Kidney (tissue), 14 donors: ENCODE measurements around the gene JAM3. TPM values are rescaled to one million over a fixed set of nuclear protein-coding genes. Genes with fewer than 3 reads are reported as not detected.
A peak's percentile ranks its signal among the peaks of the same experiment; 100 is the strongest.

Experiments
- DNase-seq, 5 donors: peaks; one replicate each; pipeline ENCODE4 v3.0.0-alpha.2; 2013 to 2020
- FAIRE-seq: peaks from 2 replicates; lab custom pipeline; 2012; peaks lifted over from hg19 to GRCh38; lab: Jason Lieb, UNC
- H3K27ac ChIP-seq, 2 donors: one replicate each; pipeline ENCODE4 v1.7.0; 2013; ENCODE audit warnings: low read depth in 2 of 2, low read length in 2 of 2, inconsistent platforms in 1 of 2
- H3K27me3 ChIP-seq: one replicate; pipeline ENCODE4 v1.7.1; 2013; ENCODE audit warnings: low read length, inconsistent platforms; ENCODE audit not compliant: control insufficient read depth, insufficient read depth
- H3K36me3 ChIP-seq, 3 donors: one replicate each; pipeline versions ENCODE4 v1.7.0 to v1.7.1; 2013; ENCODE audit warnings: low read length in 3 of 3, control low read depth in 1 of 3, inconsistent platforms in 1 of 3; ENCODE audit not compliant: insufficient read depth in 3 of 3, control insufficient read depth in 2 of 3
- H3K4me1 ChIP-seq, 3 donors: one replicate each; pipeline versions ENCODE4 v1.7.0 to v1.7.1; 2013; ENCODE audit warnings: low read length in 3 of 3, inconsistent platforms in 1 of 3, low read depth in 1 of 3; ENCODE audit not compliant: control insufficient read depth in 2 of 3, insufficient read depth in 2 of 3
- H3K4me3 ChIP-seq, 3 donors: one replicate each; pipeline versions ENCODE4 v1.7.0 to v1.8.1; 2013; ENCODE audit warnings: low read length in 3 of 3, control low read depth in 1 of 3, inconsistent platforms in 1 of 3
- H3K9ac ChIP-seq, 3 donors: one replicate each; pipeline versions ENCODE4 v1.7.0 to v1.7.1; 2013; ENCODE audit warnings: low read length in 3 of 3, control low read depth in 1 of 3, inconsistent platforms in 1 of 3
- H3K9me3 ChIP-seq, 3 donors: one replicate each; pipeline versions ENCODE4 v1.7.0 to v1.7.1; 2013; ENCODE audit warnings: low read length in 3 of 3, control low read depth in 1 of 3, inconsistent platforms in 1 of 3; ENCODE audit not compliant: control insufficient read depth in 2 of 3, insufficient read depth in 1 of 3
- CTCF ChIP-seq: IDR thresholded peaks from 3 replicates; pipeline ENCODE4 v1.5.1; 2012; ENCODE audit warnings: mild to moderate bottlenecking, moderate library complexity, borderline replicate concordance; ENCODE audit not compliant: insufficient read depth; ENCODE audit errors: extremely low read depth
- intact Hi-C: fragments of 100-400 bp; cut with DNase I; formaldehyde crosslinking; loops from one replicate; pipeline ENCODE4 v1.11.1; 2022
- polyA plus RNA-seq: library from polyadenylated mRNA; stranded (reverse); fragments of 350-450 nt; fragmentation: Illumina TruSeq; extraction: RNeasy Lipid Tissue Mini Kit (QIAGEN cat#74804); gene quantifications from one replicate; pipeline ENCODE4 v1.2.3, GENCODE V29; 2014; ENCODE audit warnings: low read depth, low replicate concordance; ENCODE audit not compliant: insufficient read depth
- total RNA-seq: library from RNA; stranded (reverse); fragmentation: NEBNext Ultra II Directional; extraction: Animal tissue kit (Norgen Biotek cat#: 25700); gene quantifications from one replicate; pipeline ENCODE4 v1.2.1, GENCODE V29; 2021
- donor health status: control.
- donor health status: control.
- donor health status: control.
- donor health status: control.
- donor health status: control.
- donor health status: DM: yes; HTN: yes; CAD: no.
- donor health status: Normal renal cell carcinoma (clear cell type).

JAM3 gene
- total and polyA plus RNA-seq, 2 donors from 2014 or later: 13.3 to 19.5 TPM

GRCh38 chr11:134047586-134047999 is 21.3 kb upstream of the JAM3 start:
- Histone ChIP-seq H3K9ac (no peak overlapping the region), H3K4me3 (no peak overlapping the region), H3K4me1 (peaks cover 0 to 4% (median 0%) of the 10 kb centered on the region in 3 donors), H3K27me3 (no peaks in the 10 kb centered on the region), H3K36me3 (no peaks in the 10 kb centered on the region), H3K27ac (no peak overlapping the region), H3K9me3 (no peaks in the 10 kb centered on the region)
- no peak for FAIRE-seq
- TF ChIP-seq CTCF: no peak
- intact Hi-C loops: no loop called here
- DNase-seq: peak in 1 of 5 donors; percentile 29

- Histone ChIP-seq H3K9me3 (no peaks in the 10 kb centered on the region), H3K4me3 (no peak overlapping the region), H3K27ac (no peak overlapping the region), H3K9ac (no peak overlapping the region), H3K4me1 (peaks cover 0 to 4% (median 0%) of the 10 kb centered on the region in 3 donors), H3K36me3 (no peaks in the 10 kb centered on the region), H3K27me3 (no peaks in the 10 kb centered on the region)
- DNase-seq (peak in 1 of 5 donors; percentile 22), FAIRE-seq (no peak)
- no peak for TF ChIP-seq CTCF
- intact Hi-C loops: no loop called here
Observed at GRCh38 chr11:134048028-134048427, 20.8 kb upstream of the JAM3 start.

GRCh38 chr11:134049303-134049702 is 19.6 kb upstream of the JAM3 start:
- H3K27me3 ChIP-seq: no peaks in the 10 kb centered on the region
- TF ChIP-seq CTCF: no peak
- intact Hi-C loops: no loop called here
- peaks cover 0 to 4% (median 0%) of the 10 kb centered on the region in 3 donors for H3K4me1 ChIP-seq
- no peak overlapping the region for H3K27ac ChIP-seq
- no peak overlapping the region for H3K4me3 ChIP-seq
- no peaks in the 10 kb centered on the region for H3K9me3 ChIP-seq
- peak in 2 of 5 donors; percentile 8 to 35 for DNase-seq
- no peaks in the 10 kb centered on the region for H3K36me3 ChIP-seq
- no peak for FAIRE-seq
- H3K9ac ChIP-seq: no peak overlapping the region
